ENCODE results near the gene ARHGEF33. TPM values are rescaled to one million over a fixed set of nuclear protein-coding genes. Genes with fewer than 3 reads are reported as not detected.

Gene ARHGEF33
- total RNA-seq, 1 donor = 0.72 TPM

DNA sequence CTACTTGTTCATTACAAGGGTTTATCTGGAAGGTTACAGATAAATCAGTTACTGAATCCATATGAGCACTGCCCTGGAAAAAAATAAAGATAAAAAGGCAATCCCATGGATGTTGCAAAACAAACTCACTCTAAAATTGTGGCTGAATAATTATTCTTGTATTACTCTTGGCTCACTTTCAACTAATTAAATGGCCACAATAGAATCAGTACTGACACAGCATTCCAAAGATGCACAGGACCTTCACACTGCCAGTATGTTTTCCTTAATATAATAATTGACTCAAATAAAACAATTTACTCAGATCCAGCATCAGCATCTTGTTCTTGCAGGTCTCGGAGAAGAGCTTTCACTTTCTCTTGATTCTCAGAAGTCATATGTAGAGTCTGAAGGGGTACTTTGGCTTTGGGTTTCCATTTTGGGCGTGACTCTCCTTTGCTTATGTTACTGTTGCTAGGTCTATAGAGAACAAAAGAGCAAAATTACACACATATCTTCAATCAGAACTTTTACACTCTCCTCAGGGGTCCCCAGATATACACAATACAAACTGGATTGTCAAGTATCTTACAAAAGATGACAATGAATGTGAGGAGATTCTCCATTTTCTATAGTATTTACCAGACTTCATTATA is 26.5 kb upstream of the ARHGEF33 start:
- Histone ChIP-seq H3K36me3 (ENCODE audit: insufficient read depth, low read length) (peaks cover 38% of the 10 kb centered on the region), H3K9me3 (ENCODE audit: low read depth, low read length) (no peaks in the 10 kb centered on the region)

DNA sequence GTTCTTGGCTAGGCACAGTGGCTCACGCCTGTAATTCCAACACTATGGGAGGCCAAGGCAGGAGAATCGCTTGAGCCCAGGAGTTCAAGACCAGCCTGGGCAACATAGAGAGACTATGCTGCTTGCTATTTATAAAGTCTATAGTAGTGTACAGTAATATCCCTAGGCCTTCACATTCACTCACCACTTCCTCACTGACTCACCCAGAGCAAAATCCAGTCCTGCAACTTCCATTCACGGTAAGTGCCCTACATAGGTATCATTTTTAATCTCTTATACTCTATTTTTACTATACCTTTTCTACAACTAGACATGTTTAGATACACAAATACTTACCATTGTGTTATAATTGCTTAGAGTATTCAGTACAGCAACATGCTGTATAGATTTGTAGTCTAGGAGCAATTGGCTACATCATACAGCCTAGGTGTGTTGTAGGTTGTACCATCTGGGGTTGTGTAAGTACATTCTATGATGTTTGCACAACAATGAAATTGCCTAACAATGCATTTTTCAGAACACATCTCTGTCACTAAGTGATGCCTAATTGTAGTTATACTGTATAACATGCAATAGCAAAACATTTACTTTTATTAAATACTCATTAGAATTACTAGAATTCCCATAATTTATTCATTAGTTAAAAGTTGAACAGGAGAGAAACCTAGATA is 22.8 kb upstream of the ARHGEF33 start:
- DNase-seq (ENCODE audit: insufficient read length, low spot score, missing footprints) = no peak
- Histone ChIP-seq H3K4me1 (ENCODE audit: insufficient read depth, low read length) (no peaks in the 10 kb centered on the region), H3K36me3 (ENCODE audit: insufficient read depth, low read length) (peaks cover 17% of the 10 kb centered on the region), H3K27me3 (ENCODE audit: insufficient read depth, low read length) (no peaks in the 10 kb centered on the region), H3K27ac (ENCODE audit: low read depth, low read length) (no peak overlapping the region), H3K4me2 (ENCODE audit: insufficient read depth, low read length) (no peak overlapping the region), H4K20me1 (ENCODE audit: insufficient read depth, low read length) (peaks cover 4% of the 10 kb centered on the region), H3K9me3 (ENCODE audit: low read depth, low read length) (no peaks in the 10 kb centered on the region), H2AFZ (ENCODE audit: low read length) (no peak overlapping the region), H3K79me2 (ENCODE audit: insufficient read depth, low read length) (peaks cover 26% of the 10 kb centered on the region), H3K4me3 (ENCODE audit: insufficient read depth, low read length) (no peak overlapping the region)
- TF ChIP-seq, protein P1, sequence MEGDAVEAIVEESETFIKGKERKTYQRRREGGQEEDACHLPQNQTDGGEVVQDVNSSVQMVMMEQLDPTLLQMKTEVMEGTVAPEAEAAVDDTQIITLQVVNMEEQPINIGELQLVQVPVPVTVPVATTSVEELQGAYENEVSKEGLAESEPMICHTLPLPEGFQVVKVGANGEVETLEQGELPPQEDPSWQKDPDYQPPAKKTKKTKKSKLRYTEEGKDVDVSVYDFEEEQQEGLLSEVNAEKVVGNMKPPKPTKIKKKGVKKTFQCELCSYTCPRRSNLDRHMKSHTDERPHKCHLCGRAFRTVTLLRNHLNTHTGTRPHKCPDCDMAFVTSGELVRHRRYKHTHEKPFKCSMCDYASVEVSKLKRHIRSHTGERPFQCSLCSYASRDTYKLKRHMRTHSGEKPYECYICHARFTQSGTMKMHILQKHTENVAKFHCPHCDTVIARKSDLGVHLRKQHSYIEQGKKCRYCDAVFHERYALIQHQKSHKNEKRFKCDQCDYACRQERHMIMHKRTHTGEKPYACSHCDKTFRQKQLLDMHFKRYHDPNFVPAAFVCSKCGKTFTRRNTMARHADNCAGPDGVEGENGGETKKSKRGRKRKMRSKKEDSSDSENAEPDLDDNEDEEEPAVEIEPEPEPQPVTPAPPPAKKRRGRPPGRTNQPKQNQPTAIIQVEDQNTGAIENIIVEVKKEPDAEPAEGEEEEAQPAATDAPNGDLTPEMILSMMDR (IDR thresholded peaks at IDR 0.05; ENCODE audit: extremely low read depth, low read depth, low read length) = no peak

More for the DNA sequence above, 26.5 kb upstream of the ARHGEF33 start:
- no peak overlapping the region for H3K4me2 ChIP-seq (ENCODE audit: insufficient read depth, low read length)
- no peak for DNase-seq (ENCODE audit: insufficient read length, low spot score, missing footprints)
- H4K20me1 ChIP-seq (ENCODE audit: insufficient read depth, low read length) = no peaks in the 10 kb centered on the region
- H3K27ac ChIP-seq (ENCODE audit: low read depth, low read length) = no peak overlapping the region
- H3K4me3 ChIP-seq (ENCODE audit: insufficient read depth, low read length) = no peak overlapping the region
- TF ChIP-seq, protein P1 (IDR thresholded peaks at IDR 0.05; ENCODE audit: extremely low read depth, low read depth, low read length) = no peak
- peaks cover 2% of the 10 kb centered on the region for H3K79me2 ChIP-seq (ENCODE audit: insufficient read depth, low read length)
- no peaks in the 10 kb centered on the region for H3K4me1 ChIP-seq (ENCODE audit: insufficient read depth, low read length)
- no peaks in the 10 kb centered on the region for H3K27me3 ChIP-seq (ENCODE audit: insufficient read depth, low read length)
- H2AFZ ChIP-seq (ENCODE audit: low read length) = no peak overlapping the region

DNA sequence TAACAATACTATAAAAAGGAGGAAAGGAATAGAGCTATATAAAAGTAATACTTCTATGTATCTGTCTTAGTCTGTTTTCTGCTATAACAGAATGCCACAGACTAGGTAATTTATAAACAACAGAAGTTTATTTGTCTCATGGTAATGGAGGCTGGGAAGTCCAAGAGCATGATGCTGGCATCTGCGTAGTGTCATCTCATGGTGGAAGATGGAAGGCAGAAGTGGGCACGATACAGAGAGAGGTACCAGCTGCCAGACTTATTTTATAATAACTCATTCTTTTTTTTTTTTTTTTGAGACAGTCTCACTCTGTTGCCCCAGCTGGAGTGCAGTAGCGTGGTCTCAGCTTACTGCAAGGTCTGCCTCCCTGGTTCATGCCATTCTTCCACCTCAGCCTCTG is 18.2 kb upstream of the ARHGEF33 start:
- Histone ChIP-seq H3K27ac (ENCODE audit: low read depth, low read length) (no peak overlapping the region), H3K79me2 (ENCODE audit: insufficient read depth, low read length) (peaks cover 63% of the 10 kb centered on the region), H3K36me3 (ENCODE audit: insufficient read depth, low read length) (peaks cover 4% of the 10 kb centered on the region), H3K9me3 (ENCODE audit: low read depth, low read length) (no peaks in the 10 kb centered on the region), H3K4me1 (ENCODE audit: insufficient read depth, low read length) (peaks cover 8% of the 10 kb centered on the region), H3K4me2 (ENCODE audit: insufficient read depth, low read length) (no peak overlapping the region), H4K20me1 (ENCODE audit: insufficient read depth, low read length) (peaks cover 6% of the 10 kb centered on the region), H2AFZ (ENCODE audit: low read length) (no peak overlapping the region), H3K4me3 (ENCODE audit: insufficient read depth, low read length) (no peak overlapping the region), H3K27me3 (ENCODE audit: insufficient read depth, low read length) (no peaks in the 10 kb centered on the region)
- DNase-seq (ENCODE audit: insufficient read length, low spot score, missing footprints) = no peak
- TF ChIP-seq, protein P1 (IDR thresholded peaks at IDR 0.05; ENCODE audit: extremely low read depth, low read depth, low read length) = no peak

DNA sequence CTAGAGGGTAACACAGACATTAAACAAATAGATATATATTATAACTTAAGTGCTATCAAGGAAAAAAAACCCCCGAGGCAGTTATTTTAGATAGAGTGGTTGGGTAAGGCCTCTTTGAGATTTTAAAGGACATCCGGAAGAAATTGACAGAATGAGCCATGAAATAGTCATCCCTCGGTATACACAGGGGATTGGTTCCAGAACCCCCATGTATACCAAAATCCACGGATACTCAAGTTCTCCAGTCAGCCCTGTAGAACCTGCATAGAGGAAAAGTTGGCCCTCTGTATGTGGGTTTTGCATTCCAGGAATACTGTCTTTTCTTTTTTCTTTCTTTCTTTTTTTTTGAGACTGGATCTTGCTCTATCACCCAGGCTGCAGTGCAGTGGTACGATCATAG is 15.9 kb upstream of the ARHGEF33 start:
- peaks cover 6% of the 10 kb centered on the region for H4K20me1 ChIP-seq (ENCODE audit: insufficient read depth, low read length)
- H3K27ac ChIP-seq (ENCODE audit: low read depth, low read length) = no peak overlapping the region
- H3K4me2 ChIP-seq (ENCODE audit: insufficient read depth, low read length) = no peak overlapping the region
- DNase-seq (ENCODE audit: insufficient read length, low spot score, missing footprints) = peak; percentile 39
- TF ChIP-seq, protein P1 (IDR thresholded peaks at IDR 0.05; ENCODE audit: extremely low read depth, low read depth, low read length) = no peak
- no peak overlapping the region for H3K4me3 ChIP-seq (ENCODE audit: insufficient read depth, low read length)
- peaks cover 64% of the 10 kb centered on the region for H3K79me2 ChIP-seq (ENCODE audit: insufficient read depth, low read length)
- H3K36me3 ChIP-seq (ENCODE audit: insufficient read depth, low read length) = no peaks in the 10 kb centered on the region
- H3K4me1 ChIP-seq (ENCODE audit: insufficient read depth, low read length) = peaks cover 12% of the 10 kb centered on the region
- no peaks in the 10 kb centered on the region for H3K9me3 ChIP-seq (ENCODE audit: low read depth, low read length)
- no peak overlapping the region for H2AFZ ChIP-seq (ENCODE audit: low read length)
- no peaks in the 10 kb centered on the region for H3K27me3 ChIP-seq (ENCODE audit: insufficient read depth, low read length)

All from osteoblast (primary cell).